OCI-LY1 (cell line): ENCODE data around the gene CFAP46.

Source experiments
- H2AFZ ChIP-seq: fragments of 200-600 bp; sonication (generic), shearing (Covaris generic); 2 replicates; pipeline ENCODE4 v1.6.0; 2014; ENCODE audit warnings: antibody characterized with exemption, mild to moderate bottlenecking, low read length
- H3F3A ChIP-seq: fragments of 200-600 bp; sonication (generic), shearing (Covaris generic); 2 replicates; pipeline ENCODE4 v1.6.0; 2014; ENCODE audit warnings: mild to moderate bottlenecking, antibody characterized with exemption, low read length, moderate library complexity; ENCODE audit not compliant: insufficient read depth
- H3K27ac ChIP-seq: fragments of 200-600 bp; sonication (generic); 2 replicates; pipeline ENCODE4 v1.5.1; 2014; ENCODE audit warnings: low read length, mixed run types, mild to moderate bottlenecking, low read depth; ENCODE audit not compliant: poor library complexity, severe bottlenecking
- H3K27me3 ChIP-seq: fragments of 200-600 bp; sonication (generic); 2 replicates; pipeline ENCODE4 v1.6.0; 2014; ENCODE audit warnings: antibody characterized with exemption, mild to moderate bottlenecking, low read length, moderate library complexity; ENCODE audit not compliant: insufficient read depth
- H3K36me3 ChIP-seq: fragments of 200-600 bp; sonication (generic); 2 replicates; pipeline ENCODE4 v1.6.1; 2014; ENCODE audit warnings: mild to moderate bottlenecking, antibody characterized with exemption, low read length, moderate library complexity, mixed read lengths; ENCODE audit not compliant: insufficient read depth
- H3K4me1 ChIP-seq: fragments of 200-600 bp; sonication (generic); 2 replicates; pipeline ENCODE4 v1.5.1; 2014; ENCODE audit warnings: mild to moderate bottlenecking, low read length, moderate library complexity; ENCODE audit not compliant: insufficient read depth, severe bottlenecking
- H3K4me2 ChIP-seq: fragments of 200-600 bp; sonication (generic), shearing (Covaris generic); 2 replicates; pipeline ENCODE4 v1.6.1; 2014; ENCODE audit warnings: low read length
- H3K4me3 ChIP-seq: fragments of 200-600 bp; sonication (generic); 2 replicates; pipeline ENCODE4 v1.5.1; 2014; ENCODE audit warnings: low read length, low read depth, mild to moderate bottlenecking, mixed read lengths; ENCODE audit not compliant: poor library complexity, severe bottlenecking
- H3K79me2 ChIP-seq: fragments of 200-600 bp; shearing (Covaris generic); 2 replicates; pipeline ENCODE4 v1.6.1; 2016; ENCODE audit warnings: mixed run types, low read length, mixed read lengths; ENCODE audit not compliant: insufficient read depth
- H3K9ac ChIP-seq: fragments of 200-600 bp; sonication (generic), shearing (Covaris generic); 2 replicates; pipeline ENCODE4 v1.6.1; 2014; ENCODE audit warnings: mild to moderate bottlenecking, low read length, mixed read lengths
- H3K9me2 ChIP-seq: fragments of 200-600 bp; sonication (generic), shearing (Covaris generic); 2 replicates; pipeline ENCODE4 v1.6.1; 2014; ENCODE audit warnings: low read depth, mild to moderate bottlenecking, low read length, mixed read lengths
- H3K9me3 ChIP-seq: fragments of 200-600 bp; shearing (Covaris generic); 2 replicates; pipeline ENCODE4 v1.6.1; 2014; ENCODE audit warnings: low read length, mixed read lengths
- H4K20me1 ChIP-seq: fragments of 200-600 bp; sonication (generic), shearing (Covaris generic); 2 replicates; pipeline ENCODE4 v1.6.0; 2016; ENCODE audit warnings: mild to moderate bottlenecking, low read length; ENCODE audit not compliant: insufficient read depth
- CTCF ChIP-seq: fragments of 200-600 bp; sonication (generic), shearing (Covaris generic); IDR thresholded peaks from 2 replicates; pipeline ENCODE4 v1.5.1; 2017; ENCODE audit warnings: mild to moderate bottlenecking, antibody characterized with exemption, low read length, moderate library complexity, mixed read lengths
- EZH2 ChIP-seq: fragments of 200-600 bp; sonication (generic), shearing (Covaris generic); IDR thresholded peaks from 2 replicates; pipeline ENCODE4 v1.8.0; 2017; ENCODE audit warnings: borderline replicate concordance, mixed run types, mild to moderate bottlenecking, antibody characterized with exemption, low read length, moderate library complexity, mixed read lengths

CFAP46 gene

GRCh38 chr10:132850246-132850645 lies 92.1 kb downstream of the CFAP46 start:
- Histone ChIP-seq H4K20me1 (no peaks in the 10 kb centered on the region), H3F3A (no peaks in the 10 kb centered on the region), H3K36me3 (no peaks in the 10 kb centered on the region), H3K79me2 (no peaks in the 10 kb centered on the region), H2AFZ (no peak overlapping the region), H3K9me3 (no peaks in the 10 kb centered on the region), H3K4me3 (no peak overlapping the region), H3K4me2 (no peak overlapping the region), H3K4me1 (no peaks in the 10 kb centered on the region), H3K9me2 (no peaks in the 10 kb centered on the region), H3K27ac (no peak overlapping the region), H3K9ac (no peak overlapping the region), H3K27me3 (peaks cover 6% of the 10 kb centered on the region; the same call in 1 of the 2 replicates)
- TF ChIP-seq EZH2 (no peak), CTCF (no peak)

- Histone ChIP-seq H3K9ac (no peak overlapping the region), H3K27me3 (peaks cover 6% of the 10 kb centered on the region; the same call in 1 of the 2 replicates), H3K27ac (no peak overlapping the region), H3K4me2 (no peak overlapping the region), H3F3A (no peaks in the 10 kb centered on the region), H3K4me1 (no peaks in the 10 kb centered on the region), H4K20me1 (no peaks in the 10 kb centered on the region), H3K4me3 (no peak overlapping the region), H3K36me3 (no peaks in the 10 kb centered on the region), H3K9me2 (no peaks in the 10 kb centered on the region), H3K79me2 (no peaks in the 10 kb centered on the region), H3K9me3 (no peaks in the 10 kb centered on the region), H2AFZ (no peak overlapping the region)
- no peak for TF ChIP-seq EZH2
- no peak for TF ChIP-seq CTCF
Measured at GRCh38 chr10:132849546-132850031, 92.8 kb downstream of the CFAP46 start.

GRCh38 chr10:132848951-132849545 lies 93.3 kb downstream of the CFAP46 start:
- H3K4me1 ChIP-seq = no peaks in the 10 kb centered on the region
- no peak overlapping the region for H3K27ac ChIP-seq
- H4K20me1 ChIP-seq = no peaks in the 10 kb centered on the region
- no peaks in the 10 kb centered on the region for H3K9me2 ChIP-seq
- H3K36me3 ChIP-seq = no peaks in the 10 kb centered on the region
- no peaks in the 10 kb centered on the region for H3F3A ChIP-seq
- H2AFZ ChIP-seq = no peak overlapping the region
- no peak overlapping the region for H3K4me3 ChIP-seq
- H3K9ac ChIP-seq = no peak overlapping the region
- H3K9me3 ChIP-seq = no peaks in the 10 kb centered on the region
- TF ChIP-seq CTCF = no peak
- no peaks in the 10 kb centered on the region for H3K79me2 ChIP-seq
- peaks cover 6% of the 10 kb centered on the region; the same call in 1 of the 2 replicates for H3K27me3 ChIP-seq
- H3K4me2 ChIP-seq = no peak overlapping the region
